GM18507 (cell line): Measurements from ENCODE around the gene CHSY3.

Experiments
- DNase-seq: peaks from one replicate; pipeline ENCODE4 v3.0.0; 2011; ENCODE audit warnings: low read depth; ENCODE audit not compliant: insufficient read length; ENCODE audit errors: extremely low spot score
- FAIRE-seq: peaks from 2 replicates; lab custom pipeline; 2011; peaks lifted over from hg19 to GRCh38; lab: Jason Lieb, UNC

Gene CHSY3

GRCh38 chr5:129904102-129904666 lies at the start of gene CHSY3:
Gene CHSY3, plus strand, starts transcription at chr5:129904465.
- no peak for DNase-seq
- no peak for FAIRE-seq

DNA sequence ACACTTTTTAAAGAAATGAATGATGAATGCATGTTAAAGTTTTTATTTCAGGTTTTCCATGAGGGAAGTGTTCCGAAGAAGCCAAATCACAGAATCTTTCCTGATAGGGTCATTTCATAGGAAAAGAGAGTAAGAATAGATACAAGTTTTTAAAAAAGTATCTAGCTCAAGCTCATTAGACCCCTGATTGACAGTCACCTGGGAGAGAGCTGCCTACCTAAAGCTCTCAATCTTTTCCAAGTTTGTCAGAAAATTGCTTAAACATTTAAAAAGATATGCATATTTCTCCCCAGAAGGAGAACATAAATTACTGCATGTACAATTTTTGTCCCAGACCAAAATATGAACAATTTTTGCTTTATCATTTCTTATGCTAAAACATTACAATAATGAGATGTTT lies 47.9 kb upstream of the CHSY3 start:
- DNase-seq (no peak), FAIRE-seq (no peak)

DNA sequence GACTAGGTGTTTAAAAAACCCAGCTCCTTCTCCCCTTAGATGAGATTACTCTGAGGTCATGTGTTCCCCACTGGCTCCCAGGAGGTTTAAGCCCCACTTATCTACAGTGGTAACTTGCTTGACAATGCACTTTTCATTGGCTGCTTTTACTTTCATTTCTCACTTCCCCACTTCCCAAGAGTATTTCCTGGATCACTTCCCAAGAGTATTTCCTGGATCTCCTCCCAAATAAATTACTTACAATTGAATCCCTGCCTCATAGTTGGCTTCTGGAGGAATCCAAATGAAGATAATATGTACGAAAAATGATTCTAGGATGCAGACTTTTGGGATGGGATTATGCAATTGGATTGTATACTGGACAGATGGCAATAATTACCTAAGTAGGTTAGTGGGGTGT lies 47.1 kb upstream of the CHSY3 start:
- no peak for FAIRE-seq
- DNase-seq = no peak

DNA sequence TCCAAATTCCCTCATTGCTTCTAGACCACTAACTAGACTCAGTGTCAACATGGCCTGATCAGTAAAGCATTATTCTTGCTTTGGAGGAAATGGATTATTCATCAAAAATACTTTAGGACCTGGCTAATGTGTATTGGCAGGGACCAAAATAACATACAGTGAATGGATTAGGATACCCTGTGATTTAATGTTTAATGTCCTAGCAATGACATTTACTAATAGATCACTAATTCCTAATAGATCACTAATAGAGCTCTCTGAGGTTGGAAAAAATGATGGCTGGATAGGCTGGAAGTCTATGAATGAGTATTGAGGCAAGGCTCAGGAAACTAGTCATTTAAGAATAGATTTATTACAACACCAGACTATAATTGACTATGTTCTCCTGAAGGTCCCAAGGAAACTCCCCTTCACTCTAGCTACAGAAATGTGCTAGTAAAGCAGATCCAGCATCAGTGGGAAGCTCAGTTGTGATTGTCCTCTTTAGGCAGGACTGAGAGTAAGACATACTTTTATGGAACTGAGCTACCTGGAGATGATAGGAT lies 46.1 kb upstream of the CHSY3 start:
- FAIRE-seq = no peak
- no peak for DNase-seq

DNA sequence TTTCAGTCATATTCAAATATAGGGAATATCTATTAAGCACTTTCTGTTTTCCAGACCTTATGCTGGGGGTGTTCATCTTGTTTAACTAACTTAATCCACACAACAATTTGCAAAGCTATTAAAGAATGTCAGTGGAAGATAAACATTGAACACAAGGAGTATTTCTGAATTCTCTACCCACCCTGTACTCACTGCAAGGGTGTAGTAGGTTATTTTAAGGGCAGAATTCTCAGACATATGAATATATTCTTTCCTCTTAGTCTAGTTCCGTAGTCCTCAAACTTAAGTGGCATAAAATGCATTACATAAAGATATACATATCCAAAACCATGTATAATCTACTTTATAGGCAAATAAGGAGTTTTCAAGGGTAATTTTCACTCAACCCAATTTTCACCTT lies 19.9 kb upstream of the CHSY3 start:
- FAIRE-seq = no peak

DNA sequence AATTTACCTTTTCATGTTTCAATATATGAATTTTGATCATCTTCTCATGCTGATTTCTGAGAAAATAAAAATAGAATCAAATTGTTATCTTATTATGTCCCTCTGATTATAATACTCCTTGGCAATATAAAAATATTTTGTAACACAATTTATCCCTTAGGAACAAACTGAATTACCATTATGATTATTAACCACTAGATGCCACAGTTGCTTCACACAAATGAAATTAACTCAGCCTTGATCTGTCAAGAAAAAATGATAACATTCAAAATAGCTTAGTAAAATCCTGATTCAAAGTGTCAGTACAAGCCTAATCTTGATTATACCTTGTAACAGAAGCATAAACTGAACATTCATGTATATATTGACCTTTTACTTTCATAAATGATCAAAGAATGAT lies 4.8 kb upstream of the CHSY3 start:
- FAIRE-seq (no peak), DNase-seq (no peak)

More for the DNA sequence above, 19.9 kb upstream of the CHSY3 start:
- no peak for DNase-seq

DNA sequence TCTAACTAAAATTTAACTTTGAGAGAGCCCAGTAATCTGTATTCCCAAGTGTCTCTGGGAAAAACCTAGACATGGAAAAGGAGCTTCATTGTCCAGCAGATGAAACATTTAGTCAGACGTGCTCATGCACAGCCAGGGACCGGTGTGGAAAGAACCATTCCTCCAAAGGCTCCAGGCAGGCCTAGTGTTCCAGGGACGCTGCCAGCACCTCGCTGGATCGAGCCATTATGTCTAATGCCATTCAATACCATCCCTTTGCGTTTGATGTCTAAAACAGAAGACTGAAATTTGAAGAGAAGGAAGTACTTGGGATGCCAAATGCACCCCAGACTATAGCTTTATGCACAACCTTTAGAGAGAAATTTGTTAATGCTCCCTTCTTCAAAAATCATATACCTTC lies 1.4 kb upstream of the CHSY3 start:
- no peak for FAIRE-seq
- DNase-seq = no peak

DNA sequence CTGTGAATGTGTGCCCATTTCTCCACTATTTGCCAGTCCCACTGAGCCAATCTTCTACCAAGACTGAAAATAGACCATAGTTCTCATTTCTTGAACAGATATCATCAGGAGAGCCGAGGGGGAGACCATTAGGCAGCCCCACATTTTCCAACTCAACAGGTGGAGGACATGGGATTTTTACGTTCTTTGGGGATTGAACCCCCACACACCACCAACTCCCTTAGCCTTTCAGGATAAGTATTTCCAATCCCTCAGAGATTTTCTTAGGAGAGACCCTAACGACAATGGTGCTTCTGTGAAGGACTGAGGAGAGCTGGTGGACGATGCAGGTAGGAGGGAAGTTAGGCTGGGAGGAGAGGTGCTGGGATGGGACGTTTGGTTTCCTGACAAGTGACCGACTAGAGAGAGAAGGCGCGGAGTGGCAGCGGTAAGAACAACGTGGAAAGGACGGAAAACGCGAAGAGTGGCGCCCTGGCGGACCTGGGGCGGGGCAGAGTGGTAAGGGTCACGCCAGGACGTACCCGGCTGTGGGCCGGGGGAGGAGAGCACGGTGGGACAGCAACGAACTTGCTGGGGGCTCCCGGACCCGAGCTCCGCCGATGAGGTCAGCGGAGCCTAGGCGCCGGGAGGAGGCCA lies 681 bp upstream of the CHSY3 start:
- no peak for FAIRE-seq
- DNase-seq = no peak

GRCh38 chr5:129904667-129905472 lies 605 bp downstream of the CHSY3 start:
- FAIRE-seq (no peak), DNase-seq (no peak)

GRCh38 chr5:129905473-129906176 lies 1.4 kb downstream of the CHSY3 start:
- DNase-seq (no peak), FAIRE-seq (no peak)

GRCh38 chr5:129906177-129906887 lies 2.1 kb downstream of the CHSY3 start:
- no peak for DNase-seq
- no peak for FAIRE-seq

DNA sequence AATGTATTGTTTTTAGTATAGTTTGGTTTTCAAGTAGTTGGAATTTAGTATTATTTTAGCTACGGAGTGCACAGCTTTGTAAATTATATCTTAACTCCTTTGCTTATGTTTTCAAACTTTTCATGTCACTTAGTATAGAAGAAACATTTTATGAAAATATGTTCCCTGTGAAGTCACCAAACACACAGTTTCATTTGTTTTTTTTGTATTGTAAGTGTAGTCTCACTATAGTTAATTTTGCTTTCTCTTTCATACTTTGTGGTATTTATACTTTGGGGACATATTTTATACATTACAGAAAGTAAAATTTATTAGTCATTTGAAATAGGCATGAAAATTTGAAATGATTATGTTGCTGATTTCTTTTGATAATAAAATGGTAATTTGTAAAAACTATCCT lies 5.0 kb downstream of the CHSY3 start:
- DNase-seq (no peak), FAIRE-seq (no peak)

DNA sequence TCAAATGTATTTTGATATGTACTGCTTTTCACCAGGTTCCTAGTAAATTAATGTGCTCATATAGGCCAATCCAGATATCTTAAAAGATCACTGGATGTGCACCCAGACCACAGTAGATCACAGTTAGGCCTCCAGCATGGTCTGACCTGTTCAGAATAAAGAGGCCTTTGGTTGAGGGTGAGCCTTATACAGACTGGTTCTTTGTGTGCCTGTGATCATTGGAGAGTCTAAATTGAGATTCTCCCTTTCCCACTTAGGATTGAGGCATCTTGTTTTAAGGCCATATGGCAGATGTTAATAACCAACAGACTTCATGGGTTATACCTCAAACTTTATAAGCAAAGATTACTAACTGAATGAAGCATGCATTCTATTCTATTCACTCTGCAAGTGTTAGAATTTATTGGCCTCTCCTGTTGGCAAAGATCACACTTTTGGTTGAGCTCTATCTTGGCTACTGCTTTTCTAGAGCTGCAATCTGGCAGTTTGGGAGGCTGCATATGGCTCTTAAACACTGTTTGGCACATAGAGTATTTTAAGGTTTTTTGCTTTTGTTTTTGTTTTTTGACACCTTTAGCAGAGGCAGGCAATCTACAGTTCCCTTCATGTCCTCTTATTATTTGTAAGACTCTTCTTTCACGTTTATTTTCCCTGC lies 8.5 kb downstream of the CHSY3 start:
- DNase-seq (no peak), FAIRE-seq (no peak)

DNA sequence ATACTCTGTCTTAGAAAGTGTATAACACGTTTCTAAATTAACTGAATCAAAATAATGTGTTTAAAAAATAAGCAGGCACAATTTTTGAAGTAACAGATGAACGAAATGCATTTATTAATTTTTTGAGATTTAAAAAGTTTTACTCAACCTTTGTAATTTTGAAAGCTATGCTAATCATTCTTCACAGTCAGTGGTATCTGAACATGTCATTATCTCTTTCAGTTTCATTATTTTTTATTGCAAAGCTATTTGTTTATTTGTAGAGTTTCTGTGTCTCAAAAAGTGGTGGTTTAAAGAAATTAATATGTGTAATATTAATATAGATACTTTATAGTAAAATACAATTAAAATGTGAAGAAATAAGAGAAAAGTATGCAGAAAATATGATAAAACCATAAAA lies 11.2 kb downstream of the CHSY3 start:
- no peak for DNase-seq
- FAIRE-seq = no peak

DNA sequence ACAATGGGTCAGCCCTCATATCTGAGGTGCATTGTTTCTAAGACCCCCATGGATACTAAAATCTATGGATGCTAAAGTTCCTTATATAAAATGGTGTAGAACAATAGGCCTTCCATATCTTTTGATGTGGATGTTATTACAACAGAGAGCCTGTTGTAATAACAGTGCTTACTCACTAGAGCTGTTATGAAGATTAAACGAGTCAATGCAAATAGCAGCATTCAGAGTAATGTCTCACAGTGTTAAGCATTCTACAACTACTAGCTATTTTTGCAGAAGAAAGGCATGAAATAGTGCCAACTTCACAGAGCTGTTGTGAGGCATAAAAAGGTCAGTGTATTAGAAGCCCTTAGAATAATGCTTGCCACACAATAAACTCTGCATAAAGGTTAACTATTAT lies 13.0 kb downstream of the CHSY3 start:
- DNase-seq (no peak), FAIRE-seq (no peak)

GRCh38 chr5:129921204-129921603 lies 16.9 kb downstream of the CHSY3 start:
- DNase-seq (no peak), FAIRE-seq (no peak)

- no peak for FAIRE-seq
- no peak for DNase-seq
These were observed 26.0 kb downstream of the CHSY3 start for GRCh38 chr5:129930221-129930620.

GRCh38 chr5:129935626-129936025 lies 31.4 kb downstream of the CHSY3 start:
- FAIRE-seq (no peak), DNase-seq (no peak)

DNA sequence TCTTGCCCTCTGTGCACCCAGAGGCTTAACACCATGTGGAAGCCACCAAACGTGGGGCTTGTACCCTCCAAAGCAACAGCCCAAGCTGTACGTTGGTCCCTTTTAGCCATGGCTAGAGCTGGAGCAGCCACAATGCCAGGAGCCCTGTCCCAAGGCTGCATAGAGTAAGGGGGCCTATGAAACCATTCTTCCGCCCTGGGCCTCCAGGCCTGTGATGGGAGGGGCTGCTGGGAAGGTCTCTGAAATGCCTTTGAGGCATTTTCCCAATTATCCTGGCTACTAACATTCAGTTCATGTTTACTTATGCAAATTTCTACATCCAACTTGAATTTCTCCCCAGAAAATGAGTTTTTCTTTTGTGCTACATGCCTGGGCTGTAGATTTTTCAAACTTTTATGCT lies 33.8 kb downstream of the CHSY3 start:
- DNase-seq = no peak
- no peak for FAIRE-seq
